AG04449 (cell line): ENCODE data around the gene CBX6.
"Not testable (repeated sequence)": the region's sequence is repeated elsewhere in the genome, so short reads cannot be mapped to it uniquely, and the experiment has no call there.

Experiments
- CTCF ChIA-PET: fragments of 350-600 bp; formaldehyde crosslinking; extraction: SDS; loops from one replicate; lab custom pipeline; 2021; ENCODE audit warnings: antibody characterized with exemption; lab: Yijun Ruan, JAX
- POLR2A ChIA-PET: fragments of 400-600, 350-600 bp; formaldehyde crosslinking; extraction: SDS; loops from one replicate; lab custom pipeline; 2020; ENCODE audit warnings: antibody characterized with exemption, inconsistent platforms; lab: Yijun Ruan, JAX
- DNase-seq: peaks from one replicate; pipeline ENCODE4 v3.0.0-alpha.2; 2010; ENCODE audit warnings: low read depth, low spot score
- H3K4me3 ChIP-seq: 2 replicates; pipeline ENCODE4 v1.5.1; 2011; ENCODE audit warnings: low read depth, mild to moderate bottlenecking, control low read depth, low read length
- CTCF ChIP-seq: IDR thresholded peaks from one replicate; pipeline ENCODE4 v1.5.1; 2011; ENCODE audit warnings: mild to moderate bottlenecking, moderate library complexity, low read length, control low read depth, inconsistent platforms; ENCODE audit not compliant: insufficient read depth; ENCODE audit errors: missing control alignments

CBX6 gene

GRCh38 chr22:38906052-38906451 is 34.0 kb upstream of the CBX6 start:
- no peak for DNase-seq
- H3K4me3 ChIP-seq = no peak overlapping the region
- TF ChIP-seq CTCF = no peak
- ChIA-PET CTCF (interaction anchor here (1.3 kb wide), 1 partner anchor 12 kb away, joined by 3 read pairs; no protein-coding TSS in a partner anchor), POLR2A (no interaction called here)

- DNase-seq, H3K4me3 ChIP-seq, CTCF ChIA-PET, POLR2A ChIA-PET: not testable (repeated sequence)
These were observed 32.1 kb upstream of the CBX6 start for GRCh38 chr22:38904052-38904617.

GRCh38 chr22:38901111-38901641 is 29.2 kb upstream of the CBX6 start:
- DNase-seq = no peak
- CTCF ChIA-PET = interaction anchor here (1.0 to 1.1 kb wide), 2 partner anchors 19 to 73 kb away, joined by 4 read pairs; no protein-coding TSS in a partner anchor
- no peak for TF ChIP-seq CTCF
- POLR2A ChIA-PET = interaction anchor here (0.5 kb wide), 1 partner anchor 11 kb away, joined by 3 read pairs; no protein-coding TSS in a partner anchor
- H3K4me3 ChIP-seq = no peak overlapping the region

- ChIA-PET POLR2A (interaction anchor here (0.5 kb wide), 1 partner anchor 11 kb away, joined by 3 read pairs; no protein-coding TSS in a partner anchor), CTCF (interaction anchor here (1.0 to 1.1 kb wide), 2 partner anchors 19 to 73 kb away, joined by 4 read pairs; no protein-coding TSS in a partner anchor)
- DNase-seq = no peak
- H3K4me3 ChIP-seq = no peak overlapping the region
- TF ChIP-seq CTCF = no peak
These were observed 28.7 kb upstream of the CBX6 start for GRCh38 chr22:38900677-38901076.

GRCh38 chr22:38891256-38891655 is 19.2 kb upstream of the CBX6 start:
- POLR2A ChIA-PET = no interaction called here
- TF ChIP-seq CTCF = no peak

GRCh38 chr22:38890377-38890776 is 18.4 kb upstream of the CBX6 start:
- CTCF ChIA-PET = interaction anchor here (0.6 to 2.6 kb wide), 4 partner anchors 19 to 726 kb away, joined by 3 to 10 read pairs (median 3); partner anchors contain the start of gene CBX6
- DNase-seq = no peak
- POLR2A ChIA-PET = interaction anchor here (0.6 kb wide), 1 partner anchor 11 kb away, joined by 3 read pairs; no protein-coding TSS in a partner anchor
- TF ChIP-seq CTCF = no peak
- H3K4me3 ChIP-seq = no peak overlapping the region

More at GRCh38 chr22:38891256-38891655, 19.2 kb upstream of the CBX6 start:
- no peak overlapping the region for H3K4me3 ChIP-seq
- CTCF ChIA-PET = interaction anchor here (1.7 to 2.6 kb wide), 2 partner anchors 21 to 36 kb away, joined by 3 to 10 read pairs; no protein-coding TSS in a partner anchor
- DNase-seq = no peak
